CD4-positive, CD25-positive, alpha-beta regulatory T cell (primary cell): Measurements from ENCODE around the gene CFD. TPM values are rescaled to one million over a fixed set of nuclear protein-coding genes. Genes with fewer than 3 reads are reported as not detected.
"Not testable (repeated sequence)": the region's sequence is repeated elsewhere in the genome, so short reads cannot be mapped to it uniquely, and the experiment has no call there.

Experiments
- ATAC-seq, 2 donors: fragments of 150-1000 bp; cut with Tn5 transposase; one replicate each; pipeline ENCODE4 v1.10.0; 2021; ENCODE audit warnings: low read depth in 2 of 2, moderate number of reproducible peaks in 2 of 2, moderate library complexity in 1 of 2
- DNase-seq, 3 donors: peaks; one replicate each; pipeline versions ENCODE4 v3.0.0 to v3.0.0-alpha.2; 2012 to 2022; ENCODE audit warnings: mixed read lengths in 1 of 3
- H3K27ac ChIP-seq: one replicate; pipeline ENCODE4 v1.7.0; 2013; ENCODE audit warnings: mild to moderate bottlenecking, low read length; ENCODE audit not compliant: insufficient read depth, poor library complexity, severe bottlenecking
- H3K27me3 ChIP-seq: one replicate; pipeline ENCODE4 v1.7.0; 2013; ENCODE audit warnings: low read length; ENCODE audit not compliant: control insufficient read depth, insufficient read depth
- H3K36me3 ChIP-seq: one replicate; pipeline ENCODE4 v1.7.0; 2013; ENCODE audit warnings: mild to moderate bottlenecking, low read length, moderate library complexity; ENCODE audit not compliant: control insufficient read depth, insufficient read depth
- H3K4me1 ChIP-seq: 2 replicates; pipeline ENCODE4 v1.7.0; 2013; ENCODE audit warnings: mild to moderate bottlenecking, low read length; ENCODE audit not compliant: insufficient read depth, control insufficient read depth, poor library complexity, severe bottlenecking
- H3K4me3 ChIP-seq: one replicate; pipeline ENCODE4 v1.7.0; 2013; ENCODE audit warnings: low read depth, mild to moderate bottlenecking, low read length, moderate library complexity
- H3K9me3 ChIP-seq, 2 experiments: 1 replicate in 1 of 2; 2 replicates in 1 of 2; pipeline ENCODE4 v1.7.0; 2013; ENCODE audit warnings: low read length in 2 of 2, mild to moderate bottlenecking in 1 of 2, moderate library complexity in 1 of 2; ENCODE audit not compliant: control insufficient read depth in 2 of 2
- H3K27ac Mint-ChIP-seq, 3 donors: one replicate each; pipeline ENCODE4 v1.8.0; 2020 to 2022; ENCODE audit warnings: mild to moderate bottlenecking in 3 of 3, mixed read lengths in 3 of 3, moderate library complexity in 2 of 3
- H3K27me3 Mint-ChIP-seq: one replicate; pipeline ENCODE4 v1.8.0; 2022; ENCODE audit warnings: mild to moderate bottlenecking, mixed read lengths
- H3K36me3 Mint-ChIP-seq: one replicate; pipeline ENCODE4 v1.8.0; 2020; ENCODE audit warnings: mixed read lengths
- H3K4me1 Mint-ChIP-seq, 4 donors: one replicate each; pipeline ENCODE4 v1.8.0; 2020 to 2022; ENCODE audit warnings: mixed read lengths in 4 of 4, mild to moderate bottlenecking in 1 of 4
- H3K4me3 Mint-ChIP-seq, 4 donors: one replicate each; pipeline ENCODE4 v1.8.0; 2020 to 2022; ENCODE audit warnings: mild to moderate bottlenecking in 4 of 4, mixed read lengths in 4 of 4, moderate library complexity in 3 of 4
- H3K9me3 Mint-ChIP-seq, 7 donors: one replicate each; pipeline ENCODE4 v1.8.0; 2020 to 2022; ENCODE audit warnings: mixed read lengths in 7 of 7, mild to moderate bottlenecking in 3 of 7, moderate library complexity in 2 of 7
- polyA plus RNA-seq, 4 donors: library from polyadenylated mRNA; unstranded; fragments of 300-500 nt; fragmentation: Illumina TruSeq; gene quantifications; one replicate each; pipeline ENCODE4 v1.2.3, GENCODE V29; 2021
- total RNA-seq: library from RNA; stranded (reverse); gene quantifications from one replicate; pipeline ENCODE4 v1.2.3, GENCODE V29; 2022

CFD gene
- total and polyA plus RNA-seq, 5 donors from 2014 or later, result 1.9 to 6.4 (median 2.0) TPM

DNA sequence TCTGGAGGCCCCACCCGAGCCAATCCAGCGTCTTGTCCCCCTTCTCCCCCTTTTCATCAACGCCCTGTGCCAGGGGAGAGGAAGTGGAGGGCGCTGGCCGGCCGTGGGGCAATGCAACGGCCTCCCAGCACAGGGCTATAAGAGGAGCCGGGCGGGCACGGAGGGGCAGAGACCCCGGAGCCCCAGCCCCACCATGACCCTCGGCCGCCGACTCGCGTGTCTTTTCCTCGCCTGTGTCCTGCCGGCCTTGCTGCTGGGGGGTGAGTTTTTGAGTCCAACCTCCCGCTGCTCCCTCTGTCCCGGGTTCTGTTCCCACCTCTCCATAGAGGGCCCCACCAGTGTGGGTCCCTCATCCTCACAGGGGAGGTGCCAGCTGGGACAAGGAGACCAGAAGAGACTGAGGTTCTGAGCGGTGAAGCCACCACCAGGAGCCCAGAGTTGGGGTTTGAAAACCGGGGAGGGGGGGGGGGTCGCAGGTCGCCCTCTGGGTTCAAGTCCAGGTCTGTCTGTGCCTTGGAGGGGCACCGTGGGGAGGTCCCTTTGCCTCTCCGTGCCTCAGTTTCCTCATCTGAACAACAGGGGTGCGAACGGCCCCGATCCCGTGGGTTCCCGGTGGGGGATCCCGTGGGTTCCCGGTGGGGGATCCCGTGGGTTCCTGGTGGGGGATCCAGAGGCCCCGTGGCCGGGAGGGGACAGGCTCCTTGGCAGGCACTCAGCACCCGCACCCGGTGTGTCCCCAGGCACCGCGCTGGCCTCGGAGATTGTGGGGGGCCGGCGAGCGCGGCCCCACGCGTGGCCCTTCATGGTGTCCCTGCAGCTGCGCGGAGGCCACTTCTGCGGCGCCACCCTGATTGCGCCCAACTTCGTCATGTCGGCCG is 7.1 kb upstream of the CFD start, which contains the start of gene ELANE:
Gene ELANE, plus strand, starts transcription at position 168 of the 878 bp plus-strand sequence. Its CDS starts 26 bp downstream, at position 194.
- ATAC-seq (no peak), DNase-seq (no peak)
- Mint-ChIP-seq H3K27ac (no peak within 1 kb of the TSS), H3K27me3 (peaks cover 22% of the 10 kb centered on the region), H3K4me3 (no peak within 1 kb of the TSS), H3K4me1 (peaks cover 0 to 2% (median 0%) of the 10 kb centered on the region in 4 donors), H3K9me3 (peaks cover 0 to 2% (median 0%) of the 10 kb centered on the region in 7 donors), H3K36me3 (no peaks in the 10 kb centered on the region)
- Histone ChIP-seq H3K9me3 (no peaks in the 10 kb centered on the region), H3K36me3 (no peaks in the 10 kb centered on the region), H3K4me3 (no peak within 1 kb of the TSS), H3K27ac (no peak within 1 kb of the TSS), H3K4me1 (no peaks in the 10 kb centered on the region), H3K27me3 (no peaks in the 10 kb centered on the region)

DNA sequence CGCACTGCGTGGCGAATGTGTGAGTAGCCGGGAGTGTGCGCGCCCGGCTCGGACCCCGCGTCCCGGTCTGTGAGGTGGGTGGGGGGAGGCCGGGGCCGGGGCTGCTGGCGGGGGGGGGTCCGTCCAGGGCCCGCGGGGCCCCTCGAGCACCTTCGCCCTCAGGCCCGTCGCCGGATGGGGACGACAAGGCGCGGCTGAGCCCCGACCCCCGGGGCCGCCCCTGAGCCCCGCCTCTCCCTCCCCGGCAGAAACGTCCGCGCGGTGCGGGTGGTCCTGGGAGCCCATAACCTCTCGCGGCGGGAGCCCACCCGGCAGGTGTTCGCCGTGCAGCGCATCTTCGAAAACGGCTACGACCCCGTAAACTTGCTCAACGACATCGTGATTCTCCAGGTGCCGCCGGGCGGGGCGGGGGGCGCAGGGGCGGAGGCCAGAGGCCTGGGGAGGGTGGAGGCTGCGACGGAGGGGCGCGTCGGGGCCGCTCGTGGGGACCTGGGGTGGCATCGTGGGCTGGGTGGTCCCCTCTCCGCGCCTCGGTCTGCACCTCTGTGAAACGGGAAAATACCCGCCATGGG is 6.4 kb upstream of the CFD start:
- Histone ChIP-seq H3K4me3 (no peak overlapping the region), H3K4me1 (no peaks in the 10 kb centered on the region), H3K9me3 (no peaks in the 10 kb centered on the region), H3K36me3 (no peaks in the 10 kb centered on the region), H3K27ac (no peak overlapping the region), H3K27me3 (no peaks in the 10 kb centered on the region)
- H3K4me1 Mint-ChIP-seq, result peaks cover 0 to 6% (median 1%) of the 10 kb centered on the region in 4 donors
- DNase-seq, result no peak
- H3K27me3 Mint-ChIP-seq, result peaks cover 21% of the 10 kb centered on the region
- H3K4me3 Mint-ChIP-seq, result no peak overlapping the region
- H3K27ac Mint-ChIP-seq, result no peak overlapping the region
- H3K36me3 Mint-ChIP-seq, result no peaks in the 10 kb centered on the region
- H3K9me3 Mint-ChIP-seq, result peaks cover 0 to 2% (median 0%) of the 10 kb centered on the region in 7 donors
- no peak for ATAC-seq

DNA sequence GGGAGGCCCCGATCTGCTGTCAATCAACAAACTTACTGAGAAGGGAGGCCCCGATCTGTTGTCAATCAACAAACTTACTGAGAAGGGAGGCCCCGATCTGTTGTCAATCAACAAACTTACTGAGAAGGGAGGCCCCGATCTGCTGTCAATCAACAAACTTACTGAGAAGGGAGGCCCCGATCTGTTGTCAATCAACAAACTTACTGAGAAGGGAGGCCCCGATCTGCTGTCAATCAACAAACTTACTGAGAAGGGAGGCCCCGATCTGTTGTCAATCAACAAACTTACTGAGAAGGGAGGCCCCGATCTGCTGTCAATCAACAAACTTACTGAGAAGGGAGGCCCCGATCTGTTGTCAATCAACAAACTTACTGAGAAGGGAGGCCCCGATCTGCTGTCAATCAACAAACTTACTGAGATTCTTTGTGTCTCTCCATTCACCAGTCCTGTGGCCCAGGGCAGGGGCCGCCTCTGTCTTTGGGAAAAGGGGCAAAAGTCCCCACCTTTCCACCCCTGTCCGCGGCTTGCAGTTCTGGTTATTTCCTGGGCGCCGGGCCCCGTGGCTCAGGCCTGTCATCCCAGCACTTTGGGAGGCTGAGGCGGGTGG is 5.7 kb upstream of the CFD start:
- not testable (repeated sequence) for H3K27ac ChIP-seq, H3K27me3 ChIP-seq, DNase-seq, H3K4me3 Mint-ChIP-seq, H3K36me3 ChIP-seq, H3K9me3 ChIP-seq, H3K36me3 Mint-ChIP-seq, H3K4me1 Mint-ChIP-seq, ATAC-seq, H3K9me3 Mint-ChIP-seq, H3K4me1 ChIP-seq, H3K27ac Mint-ChIP-seq, H3K4me3 ChIP-seq
- H3K27me3 Mint-ChIP-seq, result peaks cover 18% of the 10 kb centered on the region

- ATAC-seq, result no peak
- Mint-ChIP-seq H3K27me3 (peaks cover 22% of the 10 kb centered on the region), H3K4me3 (no peak overlapping the region), H3K9me3 (peaks cover 0 to 2% (median 0%) of the 10 kb centered on the region in 7 donors), H3K27ac (no peak overlapping the region), H3K4me1 (peaks cover 0 to 9% (median 1%) of the 10 kb centered on the region in 4 donors), H3K36me3 (no peaks in the 10 kb centered on the region)
- Histone ChIP-seq H3K36me3 (no peaks in the 10 kb centered on the region), H3K27ac (no peak overlapping the region), H3K27me3 (peaks cover 4% of the 10 kb centered on the region), H3K4me1 (no peaks in the 10 kb centered on the region), H3K4me3 (no peak overlapping the region), H3K9me3 (no peaks in the 10 kb centered on the region)
- DNase-seq, result no peak
Measured at GRCh38 chr19:854549-854948, 4.9 kb upstream of the CFD start.

- ATAC-seq (no peak), DNase-seq (no peak)
- H3K9me3 Mint-ChIP-seq, result peaks cover 0 to 2% (median 0%) of the 10 kb centered on the region in 7 donors
- no peak overlapping the region for H3K27ac Mint-ChIP-seq
- H3K36me3 Mint-ChIP-seq, result no peaks in the 10 kb centered on the region
- Histone ChIP-seq H3K27ac (no peak overlapping the region), H3K9me3 (no peaks in the 10 kb centered on the region), H3K27me3 (peaks cover 4% of the 10 kb centered on the region), H3K36me3 (no peaks in the 10 kb centered on the region), H3K4me1 (no peaks in the 10 kb centered on the region), H3K4me3 (no peak overlapping the region)
- no peak overlapping the region for H3K4me3 Mint-ChIP-seq
- peaks cover 26% of the 10 kb centered on the region for H3K27me3 Mint-ChIP-seq
- H3K4me1 Mint-ChIP-seq, result peaks cover 0 to 9% (median 2%) of the 10 kb centered on the region in 4 donors
Measured at GRCh38 chr19:855142-855541, 4.3 kb upstream of the CFD start.

GRCh38 chr19:855566-856120 is 3.8 kb upstream of the CFD start:
- Histone ChIP-seq H3K27me3 (peaks cover 4% of the 10 kb centered on the region), H3K4me1 (peaks cover 4% of the 10 kb centered on the region), H3K27ac (no peak overlapping the region), H3K4me3 (no peak overlapping the region), H3K36me3 (no peaks in the 10 kb centered on the region), H3K9me3 (no peaks in the 10 kb centered on the region)
- Mint-ChIP-seq H3K4me1 (peaks cover 0 to 9% (median 2%) of the 10 kb centered on the region in 4 donors), H3K36me3 (no peaks in the 10 kb centered on the region), H3K27ac (no peak overlapping the region), H3K4me3 (no peak overlapping the region), H3K9me3 (peaks cover 0 to 2% (median 0%) of the 10 kb centered on the region in 7 donors), H3K27me3 (peaks cover 26% of the 10 kb centered on the region)
- DNase-seq (no peak), ATAC-seq (no peak)

DNA sequence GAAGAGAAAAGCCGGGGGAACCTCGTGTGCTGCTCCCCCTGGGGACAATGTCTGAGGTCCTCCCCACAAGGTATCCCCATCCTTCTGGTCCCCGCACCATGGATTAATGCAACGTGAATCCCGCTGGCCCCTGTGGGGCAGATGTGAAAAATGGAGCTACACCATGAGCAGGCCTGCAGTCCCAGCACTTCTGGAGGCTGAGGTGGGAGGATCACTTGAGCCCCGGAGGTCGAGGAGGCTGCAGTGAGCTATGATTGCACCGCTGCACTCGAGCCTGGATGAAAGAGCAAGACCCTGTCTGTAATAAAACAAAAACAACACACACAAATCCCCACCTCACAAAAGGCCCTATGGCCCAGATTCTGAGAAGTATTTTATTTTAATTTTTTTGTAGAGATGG is 1.2 kb upstream of the CFD start:
- Histone ChIP-seq H3K4me3 (no peak overlapping the region), H3K9me3 (no peaks in the 10 kb centered on the region), H3K36me3 (no peaks in the 10 kb centered on the region), H3K4me1 (peaks cover 21% of the 10 kb centered on the region), H3K27ac (no peak overlapping the region), H3K27me3 (peaks cover 4% of the 10 kb centered on the region)
- H3K36me3 Mint-ChIP-seq, result no peaks in the 10 kb centered on the region
- DNase-seq, result no peak
- H3K4me1 Mint-ChIP-seq, result peaks cover 0 to 13% (median 6%) of the 10 kb centered on the region in 4 donors
- H3K9me3 Mint-ChIP-seq, result peaks cover 0 to 2% (median 0%) of the 10 kb centered on the region in 7 donors
- no peak overlapping the region for H3K27ac Mint-ChIP-seq
- peaks cover 28% of the 10 kb centered on the region for H3K27me3 Mint-ChIP-seq
- ATAC-seq, result no peak
- H3K4me3 Mint-ChIP-seq, result peak overlapping the region in 1 of 4 donors; percentile 4
